Fibroblast of pulmonary artery (primary cell): ENCODE data around the gene SLC45A2.
A peak's percentile ranks its signal among the peaks of the same experiment; 100 is the strongest.

Experiments used
- DNase-seq: peaks from one replicate; pipeline ENCODE4 v3.0.0-alpha.2; 2010; ENCODE audit warnings: low read depth
- H3K4me3 ChIP-seq: replicated peaks from 2 replicates; pipeline ENCODE4 v1.5.1; 2011; ENCODE audit warnings: low read depth, mild to moderate bottlenecking, control low read depth, low read length, moderate library complexity
- CTCF ChIP-seq: IDR thresholded peaks from 2 replicates; pipeline ENCODE4 v1.5.1; 2011; ENCODE audit warnings: mild to moderate bottlenecking, control low read depth, low read length, inconsistent platforms; ENCODE audit errors: missing control alignments

SLC45A2 gene

GRCh38 chr5:33984178-33984577 is 315 bp downstream of the SLC45A2 start:
- no peak for DNase-seq
- no peak overlapping the region for H3K4me3 ChIP-seq
- TF ChIP-seq CTCF, result no peak

GRCh38 chr5:33981408-33982162 is 2.9 kb downstream of the SLC45A2 start:
- no peak overlapping the region for H3K4me3 ChIP-seq
- no peak for TF ChIP-seq CTCF
- peak; percentile 44 for DNase-seq

- no peak overlapping the region for H3K4me3 ChIP-seq
- no peak for DNase-seq
- no peak for TF ChIP-seq CTCF
Observed at GRCh38 chr5:33980030-33980429, 4.5 kb downstream of the SLC45A2 start.

- TF ChIP-seq CTCF, result no peak
- H3K4me3 ChIP-seq, result no peak overlapping the region
Observed at GRCh38 chr5:33978306-33978705, 6.2 kb downstream of the SLC45A2 start.

GRCh38 chr5:33976307-33976706 is 8.2 kb downstream of the SLC45A2 start:
- DNase-seq, result no peak
- no peak overlapping the region for H3K4me3 ChIP-seq
- no peak for TF ChIP-seq CTCF

More at GRCh38 chr5:33978306-33978705, 6.2 kb downstream of the SLC45A2 start:
- no peak for DNase-seq

GRCh38 chr5:33975852-33976251 is 8.6 kb downstream of the SLC45A2 start:
- no peak for TF ChIP-seq CTCF
- peak; percentile 11 for DNase-seq
- no peak overlapping the region for H3K4me3 ChIP-seq

- no peak for DNase-seq
- H3K4me3 ChIP-seq, result no peak overlapping the region
Observed at GRCh38 chr5:33973271-33973670, 11.2 kb downstream of the SLC45A2 start.

More at GRCh38 chr5:33973271-33973670, 11.2 kb downstream of the SLC45A2 start:
- TF ChIP-seq CTCF, result no peak
